Astrocyte (in vitro differentiated cells and primary cell): ENCODE measurements around the gene OLIG1. TPM values are rescaled to one million over a fixed set of nuclear protein-coding genes. Genes with fewer than 3 reads are reported as not detected.

Source experiments
- DNase-seq: peaks from one replicate; pipeline ENCODE4 v3.0.0-alpha.2; 2010; ENCODE audit warnings: low read depth
- FAIRE-seq: peaks from 2 replicates; lab custom pipeline; 2011; peaks lifted over from hg19 to GRCh38; lab: Jason Lieb, UNC
- H2AFZ ChIP-seq: 2 replicates; pipeline ENCODE4 v1.6.0; 2012; ENCODE audit warnings: low read depth, low read length, inconsistent platforms
- H3K27ac ChIP-seq: 2 replicates; pipeline ENCODE4 v1.5.1; 2011; ENCODE audit warnings: low read depth, low read length, inconsistent platforms
- H3K27me3 ChIP-seq: 2 replicates; pipeline ENCODE4 v1.6.0; 2011; ENCODE audit warnings: low read length, inconsistent platforms; ENCODE audit not compliant: insufficient read depth
- H3K36me3 ChIP-seq: 2 replicates; pipeline ENCODE4 v1.5.1; 2011; ENCODE audit warnings: low read length, inconsistent platforms; ENCODE audit not compliant: insufficient read depth
- H3K4me1 ChIP-seq: 2 replicates; pipeline ENCODE4 v1.5.1; 2011; ENCODE audit warnings: low read length, inconsistent platforms; ENCODE audit not compliant: insufficient read depth
- H3K4me2 ChIP-seq: 2 replicates; pipeline ENCODE4 v1.6.0; 2012; ENCODE audit warnings: low read length, inconsistent platforms
- H3K4me3 ChIP-seq: 2 replicates; pipeline ENCODE4 v1.5.1; 2011; ENCODE audit warnings: low read depth, mild to moderate bottlenecking, low read length, inconsistent platforms; ENCODE audit not compliant: insufficient read depth
- H3K79me2 ChIP-seq: 2 replicates; pipeline ENCODE4 v1.6.0; 2012; ENCODE audit warnings: mild to moderate bottlenecking, low read length, inconsistent platforms; ENCODE audit not compliant: insufficient read depth
- H3K9ac ChIP-seq: 2 replicates; pipeline ENCODE4 v1.6.0; 2012; ENCODE audit warnings: mild to moderate bottlenecking, low read length, inconsistent platforms
- H3K9me3 ChIP-seq: 2 replicates; pipeline ENCODE4 v1.5.1; 2012; ENCODE audit warnings: low read depth, mild to moderate bottlenecking, low read length, inconsistent platforms; ENCODE audit not compliant: insufficient read depth
- H4K20me1 ChIP-seq: 2 replicates; pipeline ENCODE4 v1.6.0; 2012; ENCODE audit warnings: low read length, inconsistent platforms; ENCODE audit not compliant: insufficient read depth
- H3K27ac Mint-ChIP-seq: one replicate; pipeline ENCODE4 v1.8.0; 2021; ENCODE audit warnings: mild to moderate bottlenecking, mixed read lengths; ENCODE audit not compliant: unreplicated experiment
- H3K27me3 Mint-ChIP-seq: one replicate; pipeline ENCODE4 v1.8.0; 2021; ENCODE audit warnings: low read depth, mixed read lengths; ENCODE audit not compliant: unreplicated experiment
- H3K36me3 Mint-ChIP-seq: one replicate; pipeline ENCODE4 v1.8.0; 2021; ENCODE audit warnings: low read depth, mixed read lengths; ENCODE audit not compliant: unreplicated experiment
- H3K4me1 Mint-ChIP-seq: one replicate; pipeline ENCODE4 v1.8.0; 2021; ENCODE audit warnings: low read depth, mixed read lengths; ENCODE audit not compliant: unreplicated experiment
- H3K4me3 Mint-ChIP-seq: one replicate; pipeline ENCODE4 v1.8.0; 2021; ENCODE audit warnings: mild to moderate bottlenecking, moderate library complexity, mixed read lengths; ENCODE audit not compliant: unreplicated experiment
- H3K9me3 Mint-ChIP-seq: one replicate; pipeline ENCODE4 v1.8.0; 2021; ENCODE audit warnings: mild to moderate bottlenecking, mixed read lengths; ENCODE audit not compliant: unreplicated experiment
- EZH2 ChIP-seq: IDR thresholded peaks from 2 replicates; pipeline ENCODE4 v1.6.1; 2012; ENCODE audit warnings: mild to moderate bottlenecking, low read length, inconsistent platforms; ENCODE audit not compliant: insufficient read depth
- total RNA-seq: library from RNA; stranded (reverse); gene quantifications from 2 replicates; pipeline ENCODE4 v1.2.1, GENCODE V29; 2021
- TF ChIP-seq, protein P1 (sequence below): IDR thresholded peaks from 2 replicates; pipeline ENCODE4 v1.5.1; 2011; ENCODE audit warnings: low read depth, mild to moderate bottlenecking, inconsistent platforms, low read length, moderate library complexity; ENCODE audit not compliant: insufficient read depth

The OLIG1 gene
- total RNA-seq, 1 donor from 2014 or later, result not detected

DNA sequence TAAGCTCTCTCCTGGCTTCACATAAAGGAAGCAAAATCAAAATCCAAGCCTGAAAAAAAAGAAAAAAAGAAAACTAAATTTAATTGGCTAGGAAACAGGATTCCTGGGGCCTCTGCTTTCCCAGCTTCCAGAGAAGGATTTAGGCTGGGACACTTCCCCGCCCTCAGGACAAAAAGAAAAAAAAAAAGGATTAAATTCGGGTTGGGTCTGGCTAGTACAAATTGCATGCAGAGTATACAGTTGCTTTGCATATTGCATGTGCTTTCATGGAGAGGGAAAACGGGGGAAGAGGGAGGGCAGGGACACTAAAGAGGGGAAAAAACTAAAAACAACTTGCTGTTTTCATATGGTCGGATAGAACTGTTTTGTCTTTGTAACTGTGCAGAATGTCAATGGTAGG is 42.7 kb downstream of the OLIG1 start:
- Histone ChIP-seq H3K4me2 (no peak overlapping the region), H3K27me3 (peaks cover 95% of the 10 kb centered on the region), H3K9me3 (no peaks in the 10 kb centered on the region), H2AFZ (no peak overlapping the region), H3K9ac (no peak overlapping the region), H4K20me1 (no peaks in the 10 kb centered on the region), H3K36me3 (no peaks in the 10 kb centered on the region), H3K27ac (no peak overlapping the region), H3K4me3 (no peak overlapping the region), H3K4me1 (no peaks in the 10 kb centered on the region), H3K79me2 (no peaks in the 10 kb centered on the region)
- Mint-ChIP-seq H3K4me1 (peaks cover 6% of the 10 kb centered on the region), H3K36me3 (no peaks in the 10 kb centered on the region), H3K4me3 (no peak overlapping the region), H3K27ac (no peak overlapping the region), H3K27me3 (peaks cover 91% of the 10 kb centered on the region), H3K9me3 (peaks cover 2% of the 10 kb centered on the region)
- FAIRE-seq (no peak), DNase-seq (no peak)
- TF ChIP-seq, protein P1, sequence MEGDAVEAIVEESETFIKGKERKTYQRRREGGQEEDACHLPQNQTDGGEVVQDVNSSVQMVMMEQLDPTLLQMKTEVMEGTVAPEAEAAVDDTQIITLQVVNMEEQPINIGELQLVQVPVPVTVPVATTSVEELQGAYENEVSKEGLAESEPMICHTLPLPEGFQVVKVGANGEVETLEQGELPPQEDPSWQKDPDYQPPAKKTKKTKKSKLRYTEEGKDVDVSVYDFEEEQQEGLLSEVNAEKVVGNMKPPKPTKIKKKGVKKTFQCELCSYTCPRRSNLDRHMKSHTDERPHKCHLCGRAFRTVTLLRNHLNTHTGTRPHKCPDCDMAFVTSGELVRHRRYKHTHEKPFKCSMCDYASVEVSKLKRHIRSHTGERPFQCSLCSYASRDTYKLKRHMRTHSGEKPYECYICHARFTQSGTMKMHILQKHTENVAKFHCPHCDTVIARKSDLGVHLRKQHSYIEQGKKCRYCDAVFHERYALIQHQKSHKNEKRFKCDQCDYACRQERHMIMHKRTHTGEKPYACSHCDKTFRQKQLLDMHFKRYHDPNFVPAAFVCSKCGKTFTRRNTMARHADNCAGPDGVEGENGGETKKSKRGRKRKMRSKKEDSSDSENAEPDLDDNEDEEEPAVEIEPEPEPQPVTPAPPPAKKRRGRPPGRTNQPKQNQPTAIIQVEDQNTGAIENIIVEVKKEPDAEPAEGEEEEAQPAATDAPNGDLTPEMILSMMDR, result no peak
- TF ChIP-seq EZH2, result no peak

DNA sequence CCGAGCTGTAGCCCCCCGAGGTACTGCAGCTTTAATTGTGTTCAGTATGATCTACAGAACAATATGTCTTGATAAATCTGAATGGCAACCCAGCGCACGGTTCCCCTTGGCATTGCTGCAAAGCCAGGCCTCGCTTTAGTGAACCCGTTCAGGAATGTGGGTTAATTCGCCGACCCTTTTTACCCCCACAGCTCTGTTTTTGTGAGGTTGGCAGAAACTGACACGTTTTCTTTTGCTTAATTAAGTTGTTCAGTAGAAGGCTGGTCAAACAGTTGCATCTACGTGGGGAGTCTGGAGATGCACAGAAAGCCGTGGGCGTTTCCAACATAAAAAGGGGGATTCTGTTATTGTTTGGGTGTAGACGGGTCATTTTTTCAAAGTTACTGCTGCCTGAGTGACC is 43.2 kb downstream of the OLIG1 start:
- Mint-ChIP-seq H3K36me3 (no peaks in the 10 kb centered on the region), H3K4me1 (peaks cover 6% of the 10 kb centered on the region), H3K9me3 (peaks cover 2% of the 10 kb centered on the region), H3K27ac (no peak overlapping the region), H3K4me3 (no peak overlapping the region), H3K27me3 (peaks cover 91% of the 10 kb centered on the region)
- no peak overlapping the region for H3K9ac ChIP-seq
- H2AFZ ChIP-seq, result no peak overlapping the region
- no peaks in the 10 kb centered on the region for H3K36me3 ChIP-seq
- no peak overlapping the region for H3K4me3 ChIP-seq
- no peaks in the 10 kb centered on the region for H3K79me2 ChIP-seq
- no peaks in the 10 kb centered on the region for H4K20me1 ChIP-seq
- no peaks in the 10 kb centered on the region for H3K4me1 ChIP-seq
- H3K9me3 ChIP-seq, result no peaks in the 10 kb centered on the region
- no peak for TF ChIP-seq EZH2
- TF ChIP-seq, protein P1, result no peak
- no peak for DNase-seq
- H3K27ac ChIP-seq, result no peak overlapping the region
- H3K4me2 ChIP-seq, result no peak overlapping the region
- no peak for FAIRE-seq
- peaks cover 95% of the 10 kb centered on the region for H3K27me3 ChIP-seq

DNA sequence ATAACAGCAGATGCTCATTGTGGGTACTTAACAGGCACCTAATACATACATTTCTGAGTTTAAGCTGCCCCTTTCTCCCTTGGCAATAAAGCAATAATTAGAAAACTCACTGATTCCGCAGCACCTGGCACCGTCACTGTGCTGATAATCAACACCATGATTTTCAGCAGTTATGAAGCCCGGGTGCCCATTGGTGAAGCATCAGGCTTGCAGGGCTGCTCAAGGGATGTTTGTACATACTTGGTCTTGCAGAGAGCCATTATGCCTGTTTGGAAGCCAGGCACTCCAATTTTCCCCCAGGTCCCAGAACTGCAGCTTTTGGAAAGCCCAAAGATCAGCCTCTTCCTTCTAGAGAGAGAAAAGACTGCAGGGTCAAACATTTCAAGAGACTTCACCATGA is 44.3 kb downstream of the OLIG1 start:
- no peak overlapping the region for H3K4me2 ChIP-seq
- H3K79me2 ChIP-seq, result no peaks in the 10 kb centered on the region
- H3K4me3 Mint-ChIP-seq, result no peak overlapping the region
- no peak for FAIRE-seq
- H3K4me1 Mint-ChIP-seq, result peaks cover 6% of the 10 kb centered on the region
- no peaks in the 10 kb centered on the region for H3K36me3 ChIP-seq
- DNase-seq, result no peak
- H3K4me1 ChIP-seq, result no peaks in the 10 kb centered on the region
- H3K27ac ChIP-seq, result no peak overlapping the region
- no peak overlapping the region for H3K9ac ChIP-seq
- TF ChIP-seq EZH2, result no peak
- TF ChIP-seq, protein P1, result no peak
- no peaks in the 10 kb centered on the region for H3K9me3 ChIP-seq
- no peak overlapping the region for H3K4me3 ChIP-seq
- no peak overlapping the region for H3K27ac Mint-ChIP-seq
- H3K36me3 Mint-ChIP-seq, result no peaks in the 10 kb centered on the region
- H3K27me3 Mint-ChIP-seq, result peaks cover 81% of the 10 kb centered on the region
- H4K20me1 ChIP-seq, result no peaks in the 10 kb centered on the region
- H2AFZ ChIP-seq, result no peak overlapping the region
- peaks cover 2% of the 10 kb centered on the region for H3K9me3 Mint-ChIP-seq
- H3K27me3 ChIP-seq, result peaks cover 85% of the 10 kb centered on the region
